WTC11 (cell line): ENCODE results near the gene NAT9. TPM values are rescaled to one million over a fixed set of nuclear protein-coding genes. Genes with fewer than 3 reads are reported as not detected.

ENCODE experiments used
- ATAC-seq: fragments of 200-7000 bp; cut with Tn5 transposase; 2 replicates; pipeline ENCODE4 v1.10.0; 2021; ENCODE audit warnings: mild to moderate bottlenecking, moderate library complexity
- CTCF ChIA-PET: fragments of 300-600 bp; sonication (Branson Sonifier 250); formaldehyde crosslinking; loops from one replicate; lab custom pipeline; 2021; ENCODE audit warnings: antibody characterized with exemption; lab: Charles Lee
- POLR2A ChIA-PET: fragments of 350-600 bp; sonication (Branson Sonifier 250); formaldehyde crosslinking; loops from one replicate; lab custom pipeline; 2021; ENCODE audit warnings: antibody characterized with exemption; lab: Charles Lee
- DNase-seq: peaks from one replicate; pipeline ENCODE4 v3.0.0; 2021; ENCODE audit warnings: low spot score
- H3K27ac Mint-ChIP-seq: 2 replicates; pipeline ENCODE4 v1.8.0; 2021; ENCODE audit warnings: mixed read lengths
- H3K27me3 Mint-ChIP-seq: 2 replicates; pipeline ENCODE4 v1.8.0; 2021; ENCODE audit warnings: low read depth, mild to moderate bottlenecking, moderate library complexity, mixed read lengths
- H3K36me3 Mint-ChIP-seq: 2 replicates; pipeline ENCODE4 v1.8.0; 2021; ENCODE audit warnings: mixed read lengths
- H3K4me1 Mint-ChIP-seq: 2 replicates; pipeline ENCODE4 v1.8.0; 2022; ENCODE audit warnings: mixed read lengths
- H3K4me3 Mint-ChIP-seq: 2 replicates; pipeline ENCODE4 v1.8.0; 2021; ENCODE audit warnings: mild to moderate bottlenecking, moderate library complexity, mixed read lengths
- H3K9me3 Mint-ChIP-seq: 2 replicates; pipeline ENCODE4 v1.8.0; 2021; ENCODE audit warnings: mixed read lengths
- ELF4 ChIP-seq: sonication (generic); formaldehyde crosslinking; IDR thresholded peaks from 2 replicates; pipeline ENCODE4 v1.8.1; 2022; ENCODE audit warnings: low read depth, mild to moderate bottlenecking, moderate library complexity, missing genetic modification reagents
- HMGXB4 ChIP-seq: sonication (generic); formaldehyde crosslinking; IDR thresholded peaks from 2 replicates; pipeline ENCODE4 v1.8.1; 2023; ENCODE audit warnings: mild to moderate bottlenecking, moderate library complexity, missing genetic modification reagents
- IRF2 ChIP-seq: sonication (generic); formaldehyde crosslinking; IDR thresholded peaks from 2 replicates; pipeline ENCODE4 v1.8.0; 2022; ENCODE audit warnings: low read depth, missing genetic modification reagents, borderline replicate concordance
- NFATC4 ChIP-seq: fragments of 250-450 bp; sonication (Bioruptor Pico); IDR thresholded peaks from 2 replicates; pipeline ENCODE4 v1.9.0; 2021; ENCODE audit warnings: mild to moderate bottlenecking
- SOX15 ChIP-seq: fragments of 250-450 bp; sonication (Bioruptor Pico); IDR thresholded peaks from 2 replicates; pipeline ENCODE4 v1.9.0; 2021; ENCODE audit warnings: mild to moderate bottlenecking
- TEAD1 ChIP-seq: sonication (generic); formaldehyde crosslinking; IDR thresholded peaks from 2 replicates; pipeline ENCODE4 v1.8.0; 2022; ENCODE audit warnings: mild to moderate bottlenecking, missing genetic modification reagents
- TEAD4 ChIP-seq: sonication (generic); formaldehyde crosslinking; IDR thresholded peaks from 2 replicates; pipeline ENCODE4 v1.8.0; 2022; ENCODE audit warnings: mild to moderate bottlenecking, missing genetic modification reagents
- ZNF423 ChIP-seq: fragments of 250-450 bp; sonication (Bioruptor Pico); IDR thresholded peaks from 2 replicates; pipeline ENCODE4 v2.1.2; 2022; ENCODE audit warnings: mild to moderate bottlenecking, moderate library complexity
- total RNA-seq: library from RNA; stranded (reverse); gene quantifications from 3 replicates; pipeline ENCODE4 v1.2.3, GENCODE V29; 2021
- TF ChIP-seq, protein P1 (sequence below): sonication (generic); formaldehyde crosslinking; IDR thresholded peaks from 2 replicates; pipeline ENCODE4 v1.8.0; 2023; ENCODE audit warnings: missing genetic modification reagents, mild to moderate bottlenecking, borderline replicate concordance
- TF ChIP-seq, protein P2 (sequence below): sonication (generic); formaldehyde crosslinking; IDR thresholded peaks from 2 replicates; pipeline ENCODE4 v1.8.1; 2023; ENCODE audit warnings: mild to moderate bottlenecking, missing genetic modification reagents, moderate library complexity
- TF ChIP-seq, protein P3 (sequence below): sonication (generic); formaldehyde crosslinking; IDR thresholded peaks from 2 replicates; pipeline ENCODE4 v1.8.1; 2023; ENCODE audit warnings: mild to moderate bottlenecking, missing genetic modification reagents, borderline replicate concordance

Gene NAT9
- total RNA-seq, 1 experiment from 2014 or later: 67.1 TPM

GRCh38 chr17:74759941-74760340 is 16.2 kb downstream of the NAT9 start (continued):
- TF ChIP-seq, protein P1, sequence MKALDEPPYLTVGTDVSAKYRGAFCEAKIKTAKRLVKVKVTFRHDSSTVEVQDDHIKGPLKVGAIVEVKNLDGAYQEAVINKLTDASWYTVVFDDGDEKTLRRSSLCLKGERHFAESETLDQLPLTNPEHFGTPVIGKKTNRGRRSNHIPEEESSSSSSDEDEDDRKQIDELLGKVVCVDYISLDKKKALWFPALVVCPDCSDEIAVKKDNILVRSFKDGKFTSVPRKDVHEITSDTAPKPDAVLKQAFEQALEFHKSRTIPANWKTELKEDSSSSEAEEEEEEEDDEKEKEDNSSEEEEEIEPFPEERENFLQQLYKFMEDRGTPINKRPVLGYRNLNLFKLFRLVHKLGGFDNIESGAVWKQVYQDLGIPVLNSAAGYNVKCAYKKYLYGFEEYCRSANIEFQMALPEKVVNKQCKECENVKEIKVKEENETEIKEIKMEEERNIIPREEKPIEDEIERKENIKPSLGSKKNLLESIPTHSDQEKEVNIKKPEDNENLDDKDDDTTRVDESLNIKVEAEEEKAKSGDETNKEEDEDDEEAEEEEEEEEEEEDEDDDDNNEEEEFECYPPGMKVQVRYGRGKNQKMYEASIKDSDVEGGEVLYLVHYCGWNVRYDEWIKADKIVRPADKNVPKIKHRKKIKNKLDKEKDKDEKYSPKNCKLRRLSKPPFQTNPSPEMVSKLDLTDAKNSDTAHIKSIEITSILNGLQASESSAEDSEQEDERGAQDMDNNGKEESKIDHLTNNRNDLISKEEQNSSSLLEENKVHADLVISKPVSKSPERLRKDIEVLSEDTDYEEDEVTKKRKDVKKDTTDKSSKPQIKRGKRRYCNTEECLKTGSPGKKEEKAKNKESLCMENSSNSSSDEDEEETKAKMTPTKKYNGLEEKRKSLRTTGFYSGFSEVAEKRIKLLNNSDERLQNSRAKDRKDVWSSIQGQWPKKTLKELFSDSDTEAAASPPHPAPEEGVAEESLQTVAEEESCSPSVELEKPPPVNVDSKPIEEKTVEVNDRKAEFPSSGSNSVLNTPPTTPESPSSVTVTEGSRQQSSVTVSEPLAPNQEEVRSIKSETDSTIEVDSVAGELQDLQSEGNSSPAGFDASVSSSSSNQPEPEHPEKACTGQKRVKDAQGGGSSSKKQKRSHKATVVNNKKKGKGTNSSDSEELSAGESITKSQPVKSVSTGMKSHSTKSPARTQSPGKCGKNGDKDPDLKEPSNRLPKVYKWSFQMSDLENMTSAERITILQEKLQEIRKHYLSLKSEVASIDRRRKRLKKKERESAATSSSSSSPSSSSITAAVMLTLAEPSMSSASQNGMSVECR (CRISPR knock-in tag): no peak
- TF ChIP-seq, protein P2, sequence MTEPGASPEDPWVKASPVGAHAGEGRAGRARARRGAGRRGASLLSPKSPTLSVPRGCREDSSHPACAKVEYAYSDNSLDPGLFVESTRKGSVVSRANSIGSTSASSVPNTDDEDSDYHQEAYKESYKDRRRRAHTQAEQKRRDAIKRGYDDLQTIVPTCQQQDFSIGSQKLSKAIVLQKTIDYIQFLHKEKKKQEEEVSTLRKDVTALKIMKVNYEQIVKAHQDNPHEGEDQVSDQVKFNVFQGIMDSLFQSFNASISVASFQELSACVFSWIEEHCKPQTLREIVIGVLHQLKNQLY (CRISPR knock-in tag): no peak
- no peak for TF ChIP-seq SOX15 (CRISPR knock-in tag)
- no peak for TF ChIP-seq HMGXB4 (CRISPR knock-in tag)
- no peak for TF ChIP-seq IRF2
- TF ChIP-seq, all 79 proteins: peak for 0

DNA sequence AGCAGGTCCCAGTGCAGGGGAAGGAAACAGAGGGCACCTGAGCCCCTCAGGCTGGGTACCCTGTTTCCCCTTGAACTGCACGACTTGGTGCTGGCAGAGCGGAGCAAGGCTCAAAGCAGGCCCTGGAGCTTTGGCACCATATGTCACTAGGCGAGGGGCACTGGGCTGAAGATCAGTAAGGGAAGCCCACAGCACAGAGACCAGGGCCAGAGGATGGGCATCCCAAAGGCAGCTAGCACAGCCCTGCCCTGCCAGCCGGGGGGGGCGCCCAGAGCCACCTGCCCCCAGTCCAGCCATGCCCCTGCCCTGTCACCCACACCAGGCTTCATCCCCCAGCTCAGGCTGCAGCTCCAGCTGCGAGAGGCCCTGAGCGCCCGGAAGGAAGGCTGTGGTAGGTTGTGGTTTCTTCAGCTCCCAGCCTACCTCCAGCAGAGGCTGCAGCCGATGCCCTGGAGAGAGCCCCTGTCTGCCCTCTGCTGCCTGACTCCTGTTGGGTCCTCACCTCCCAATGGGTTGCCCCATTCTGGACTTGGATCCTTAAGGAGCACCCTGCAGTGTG is 16.8 kb downstream of the NAT9 start:
- H3K27ac Mint-ChIP-seq: peak overlapping the region; percentile 89
- H3K36me3 Mint-ChIP-seq: no peaks in the 10 kb centered on the region
- peaks cover 52% of the 10 kb centered on the region for H3K4me1 Mint-ChIP-seq
- H3K27me3 Mint-ChIP-seq: no peaks in the 10 kb centered on the region
- no peak overlapping the region for H3K4me3 Mint-ChIP-seq
- TF ChIP-seq NFATC4 (CRISPR knock-in tag) (no peak), TEAD1 (CRISPR knock-in tag) (no peak)
- TF ChIP-seq, protein P3, sequence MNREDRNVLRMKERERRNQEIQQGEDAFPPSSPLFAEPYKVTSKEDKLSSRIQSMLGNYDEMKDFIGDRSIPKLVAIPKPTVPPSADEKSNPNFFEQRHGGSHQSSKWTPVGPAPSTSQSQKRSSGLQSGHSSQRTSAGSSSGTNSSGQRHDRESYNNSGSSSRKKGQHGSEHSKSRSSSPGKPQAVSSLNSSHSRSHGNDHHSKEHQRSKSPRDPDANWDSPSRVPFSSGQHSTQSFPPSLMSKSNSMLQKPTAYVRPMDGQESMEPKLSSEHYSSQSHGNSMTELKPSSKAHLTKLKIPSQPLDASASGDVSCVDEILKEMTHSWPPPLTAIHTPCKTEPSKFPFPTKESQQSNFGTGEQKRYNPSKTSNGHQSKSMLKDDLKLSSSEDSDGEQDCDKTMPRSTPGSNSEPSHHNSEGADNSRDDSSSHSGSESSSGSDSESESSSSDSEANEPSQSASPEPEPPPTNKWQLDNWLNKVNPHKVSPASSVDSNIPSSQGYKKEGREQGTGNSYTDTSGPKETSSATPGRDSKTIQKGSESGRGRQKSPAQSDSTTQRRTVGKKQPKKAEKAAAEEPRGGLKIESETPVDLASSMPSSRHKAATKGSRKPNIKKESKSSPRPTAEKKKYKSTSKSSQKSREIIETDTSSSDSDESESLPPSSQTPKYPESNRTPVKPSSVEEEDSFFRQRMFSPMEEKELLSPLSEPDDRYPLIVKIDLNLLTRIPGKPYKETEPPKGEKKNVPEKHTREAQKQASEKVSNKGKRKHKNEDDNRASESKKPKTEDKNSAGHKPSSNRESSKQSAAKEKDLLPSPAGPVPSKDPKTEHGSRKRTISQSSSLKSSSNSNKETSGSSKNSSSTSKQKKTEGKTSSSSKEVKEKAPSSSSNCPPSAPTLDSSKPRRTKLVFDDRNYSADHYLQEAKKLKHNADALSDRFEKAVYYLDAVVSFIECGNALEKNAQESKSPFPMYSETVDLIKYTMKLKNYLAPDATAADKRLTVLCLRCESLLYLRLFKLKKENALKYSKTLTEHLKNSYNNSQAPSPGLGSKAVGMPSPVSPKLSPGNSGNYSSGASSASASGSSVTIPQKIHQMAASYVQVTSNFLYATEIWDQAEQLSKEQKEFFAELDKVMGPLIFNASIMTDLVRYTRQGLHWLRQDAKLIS (CRISPR knock-in tag): no peak
- TF ChIP-seq, all 79 proteins: peak for 0
- POLR2A ChIA-PET: interaction anchor here (1.2 to 2.1 kb wide), 4 partner anchors 10 to 22 kb away, joined by 3 to 8 read pairs (median 5); partner anchors contain the start of gene RAB37
- no peak for ATAC-seq
- CTCF ChIA-PET: interaction anchor here (0.5 to 6.7 kb wide), 13 partner anchors 10 to 305 kb away, joined by 3 to 115 read pairs (median 14); partner anchors contain the start of genes NAT9 and RAB37
- no peaks in the 10 kb centered on the region for H3K9me3 Mint-ChIP-seq
- no peak for DNase-seq

- DNase-seq (no peak), ATAC-seq (no peak)
- Mint-ChIP-seq H3K27me3 (no peaks in the 10 kb centered on the region), H3K9me3 (no peaks in the 10 kb centered on the region), H3K36me3 (no peaks in the 10 kb centered on the region), H3K27ac (no peak overlapping the region), H3K4me1 (peaks cover 52% of the 10 kb centered on the region), H3K4me3 (no peak overlapping the region)
- CTCF ChIA-PET: interaction anchor here (0.9 to 6.7 kb wide), 9 partner anchors 9 to 193 kb away, joined by 4 to 115 read pairs (median 19); partner anchors contain the start of genes NAT9 and RAB37
- POLR2A ChIA-PET: interaction anchor here (1.2 to 2.1 kb wide), 3 partner anchors 9 to 17 kb away, joined by 4 to 8 read pairs (median 6); no protein-coding TSS in a partner anchor
- TF ChIP-seq, protein P1 (CRISPR knock-in tag): no peak
- no peak for TF ChIP-seq ZNF423 (CRISPR knock-in tag)
- no peak for TF ChIP-seq ELF4 (CRISPR knock-in tag)
- TF ChIP-seq TEAD4 (CRISPR knock-in tag): no peak
- no peak for TF ChIP-seq TEAD1 (CRISPR knock-in tag)
These were observed 17.3 kb downstream of the NAT9 start for GRCh38 chr17:74758848-74759168.
